Mucosa of stomach (tissue), 1 donor: Measurements from ENCODE around the gene ANKRD61.
A peak's percentile ranks its signal among the peaks of the same experiment; 100 is the strongest.

Source experiments
- H3K27me3 ChIP-seq: one replicate; pipeline ENCODE4 v1.7.0; 2013; ENCODE audit warnings: mild to moderate bottlenecking, low read length; ENCODE audit not compliant: control insufficient read depth, insufficient read depth
- H3K36me3 ChIP-seq: one replicate; pipeline ENCODE4 v1.7.0; 2013; ENCODE audit warnings: low read length; ENCODE audit not compliant: control insufficient read depth, insufficient read depth
- H3K4me1 ChIP-seq: one replicate; pipeline ENCODE4 v1.7.0; 2013; ENCODE audit warnings: mild to moderate bottlenecking, low read length; ENCODE audit not compliant: control insufficient read depth, insufficient read depth
- H3K4me3 ChIP-seq: one replicate; pipeline ENCODE4 v1.7.0; 2013; ENCODE audit warnings: low read length
- H3K9ac ChIP-seq: one replicate; pipeline ENCODE4 v1.7.0; 2013; ENCODE audit warnings: mild to moderate bottlenecking, low read length, moderate library complexity
- H3K9me3 ChIP-seq: one replicate; pipeline ENCODE4 v1.7.0; 2013; ENCODE audit warnings: mild to moderate bottlenecking, low read length, moderate library complexity; ENCODE audit not compliant: control insufficient read depth
- donor health status: Pancreatic carcinoma.

Gene ANKRD61

GRCh38 chr7:6020371-6021286 lies 10.5 kb upstream of the ANKRD61 start:
- Histone ChIP-seq H3K9me3 (no peaks in the 10 kb centered on the region), H3K4me3 (no peak overlapping the region), H3K36me3 (peaks cover 20% of the 10 kb centered on the region), H3K27me3 (no peaks in the 10 kb centered on the region), H3K4me1 (peaks cover 11% of the 10 kb centered on the region), H3K9ac (no peak overlapping the region)

GRCh38 chr7:6022707-6023106 lies 8.5 kb upstream of the ANKRD61 start:
- H3K9me3 ChIP-seq, result no peaks in the 10 kb centered on the region
- peaks cover 31% of the 10 kb centered on the region for H3K36me3 ChIP-seq
- H3K27me3 ChIP-seq, result no peaks in the 10 kb centered on the region
- H3K4me3 ChIP-seq, result no peak overlapping the region
- peaks cover 20% of the 10 kb centered on the region for H3K4me1 ChIP-seq
- no peak overlapping the region for H3K9ac ChIP-seq

GRCh38 chr7:6023974-6024435 lies 7.2 kb upstream of the ANKRD61 start:
- Histone ChIP-seq H3K27me3 (no peaks in the 10 kb centered on the region), H3K9me3 (no peaks in the 10 kb centered on the region), H3K36me3 (peaks cover 31% of the 10 kb centered on the region), H3K9ac (no peak overlapping the region), H3K4me3 (no peak overlapping the region), H3K4me1 (peaks cover 20% of the 10 kb centered on the region)

GRCh38 chr7:6026011-6026819 lies 5.0 kb upstream of the ANKRD61 start:
- Histone ChIP-seq H3K27me3 (no peaks in the 10 kb centered on the region), H3K4me1 (peaks cover 20% of the 10 kb centered on the region), H3K36me3 (peaks cover 31% of the 10 kb centered on the region), H3K9me3 (no peaks in the 10 kb centered on the region), H3K4me3 (no peak overlapping the region), H3K9ac (peak overlapping the region; percentile 19)

GRCh38 chr7:6026820-6027311 lies 4.3 kb upstream of the ANKRD61 start:
- Histone ChIP-seq H3K9ac (peak overlapping the region; percentile 19), H3K4me1 (peaks cover 20% of the 10 kb centered on the region), H3K27me3 (no peaks in the 10 kb centered on the region), H3K9me3 (no peaks in the 10 kb centered on the region), H3K36me3 (peaks cover 35% of the 10 kb centered on the region), H3K4me3 (no peak overlapping the region)

GRCh38 chr7:6027806-6028365 lies 3.3 kb upstream of the ANKRD61 start:
- H3K9ac ChIP-seq, result no peak overlapping the region
- no peaks in the 10 kb centered on the region for H3K27me3 ChIP-seq
- H3K4me3 ChIP-seq, result no peak overlapping the region
- peaks cover 20% of the 10 kb centered on the region for H3K4me1 ChIP-seq
- peaks cover 30% of the 10 kb centered on the region for H3K36me3 ChIP-seq
- H3K9me3 ChIP-seq, result no peaks in the 10 kb centered on the region

- H3K9ac ChIP-seq, result no peak overlapping the region
- H3K4me3 ChIP-seq, result no peak overlapping the region
- peaks cover 24% of the 10 kb centered on the region for H3K36me3 ChIP-seq
- H3K27me3 ChIP-seq, result no peaks in the 10 kb centered on the region
- no peaks in the 10 kb centered on the region for H3K9me3 ChIP-seq
- peaks cover 20% of the 10 kb centered on the region for H3K4me1 ChIP-seq
These were observed 2.6 kb upstream of the ANKRD61 start for GRCh38 chr7:6028563-6028962.

GRCh38 chr7:6031567-6031966 lies 391 bp downstream of the ANKRD61 start:
- no peaks in the 10 kb centered on the region for H3K9me3 ChIP-seq
- H3K4me3 ChIP-seq, result no peak overlapping the region
- H3K36me3 ChIP-seq, result peaks cover 22% of the 10 kb centered on the region
- H3K9ac ChIP-seq, result no peak overlapping the region
- H3K4me1 ChIP-seq, result peaks cover 4% of the 10 kb centered on the region
- no peaks in the 10 kb centered on the region for H3K27me3 ChIP-seq

- Histone ChIP-seq H3K4me3 (no peak overlapping the region), H3K36me3 (peaks cover 16% of the 10 kb centered on the region), H3K27me3 (no peaks in the 10 kb centered on the region), H3K4me1 (no peaks in the 10 kb centered on the region), H3K9ac (no peak overlapping the region), H3K9me3 (no peaks in the 10 kb centered on the region)
These were observed 991 bp downstream of the ANKRD61 start for GRCh38 chr7:6032167-6032566.

- no peak overlapping the region for H3K4me3 ChIP-seq
- peaks cover 16% of the 10 kb centered on the region for H3K36me3 ChIP-seq
- H3K9ac ChIP-seq, result no peak overlapping the region
These were observed 1.5 kb downstream of the ANKRD61 start for GRCh38 chr7:6032641-6033040.

GRCh38 chr7:6035165-6035564 lies 4.0 kb downstream of the ANKRD61 start:
- peaks cover 16% of the 10 kb centered on the region for H3K36me3 ChIP-seq

More at GRCh38 chr7:6032641-6033040, 1.5 kb downstream of the ANKRD61 start:
- Histone ChIP-seq H3K4me1 (no peaks in the 10 kb centered on the region), H3K9me3 (no peaks in the 10 kb centered on the region), H3K27me3 (no peaks in the 10 kb centered on the region)

More at GRCh38 chr7:6035165-6035564, 4.0 kb downstream of the ANKRD61 start:
- no peak overlapping the region for H3K9ac ChIP-seq
- H3K9me3 ChIP-seq, result no peaks in the 10 kb centered on the region
- no peak overlapping the region for H3K4me3 ChIP-seq
- H3K27me3 ChIP-seq, result no peaks in the 10 kb centered on the region
- no peaks in the 10 kb centered on the region for H3K4me1 ChIP-seq
